AML-193 (cell line): ENCODE data around the gene EIF4G3.
A peak's percentile ranks its signal among the peaks of the same experiment; 100 is the strongest.
"Not testable (repeated sequence)": the region's sequence is repeated elsewhere in the genome, so short reads cannot be mapped to it uniquely, and the experiment has no call there.

ENCODE experiments used
- DNase-seq, 2 experiments: peaks; one replicate each; lab custom pipeline; 2025; lab: John Stamatoyannopoulos, UW

The EIF4G3 gene, protein sequence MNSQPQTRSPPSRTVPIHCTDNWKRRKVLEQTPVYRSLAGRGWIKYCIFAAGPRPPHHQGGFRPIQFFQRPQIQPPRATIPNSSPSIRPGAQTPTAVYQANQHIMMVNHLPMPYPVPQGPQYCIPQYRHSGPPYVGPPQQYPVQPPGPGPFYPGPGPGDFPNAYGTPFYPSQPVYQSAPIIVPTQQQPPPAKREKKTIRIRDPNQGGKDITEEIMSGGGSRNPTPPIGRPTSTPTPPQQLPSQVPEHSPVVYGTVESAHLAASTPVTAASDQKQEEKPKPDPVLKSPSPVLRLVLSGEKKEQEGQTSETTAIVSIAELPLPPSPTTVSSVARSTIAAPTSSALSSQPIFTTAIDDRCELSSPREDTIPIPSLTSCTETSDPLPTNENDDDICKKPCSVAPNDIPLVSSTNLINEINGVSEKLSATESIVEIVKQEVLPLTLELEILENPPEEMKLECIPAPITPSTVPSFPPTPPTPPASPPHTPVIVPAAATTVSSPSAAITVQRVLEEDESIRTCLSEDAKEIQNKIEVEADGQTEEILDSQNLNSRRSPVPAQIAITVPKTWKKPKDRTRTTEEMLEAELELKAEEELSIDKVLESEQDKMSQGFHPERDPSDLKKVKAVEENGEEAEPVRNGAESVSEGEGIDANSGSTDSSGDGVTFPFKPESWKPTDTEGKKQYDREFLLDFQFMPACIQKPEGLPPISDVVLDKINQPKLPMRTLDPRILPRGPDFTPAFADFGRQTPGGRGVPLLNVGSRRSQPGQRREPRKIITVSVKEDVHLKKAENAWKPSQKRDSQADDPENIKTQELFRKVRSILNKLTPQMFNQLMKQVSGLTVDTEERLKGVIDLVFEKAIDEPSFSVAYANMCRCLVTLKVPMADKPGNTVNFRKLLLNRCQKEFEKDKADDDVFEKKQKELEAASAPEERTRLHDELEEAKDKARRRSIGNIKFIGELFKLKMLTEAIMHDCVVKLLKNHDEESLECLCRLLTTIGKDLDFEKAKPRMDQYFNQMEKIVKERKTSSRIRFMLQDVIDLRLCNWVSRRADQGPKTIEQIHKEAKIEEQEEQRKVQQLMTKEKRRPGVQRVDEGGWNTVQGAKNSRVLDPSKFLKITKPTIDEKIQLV (N-terminal part only)

DNA sequence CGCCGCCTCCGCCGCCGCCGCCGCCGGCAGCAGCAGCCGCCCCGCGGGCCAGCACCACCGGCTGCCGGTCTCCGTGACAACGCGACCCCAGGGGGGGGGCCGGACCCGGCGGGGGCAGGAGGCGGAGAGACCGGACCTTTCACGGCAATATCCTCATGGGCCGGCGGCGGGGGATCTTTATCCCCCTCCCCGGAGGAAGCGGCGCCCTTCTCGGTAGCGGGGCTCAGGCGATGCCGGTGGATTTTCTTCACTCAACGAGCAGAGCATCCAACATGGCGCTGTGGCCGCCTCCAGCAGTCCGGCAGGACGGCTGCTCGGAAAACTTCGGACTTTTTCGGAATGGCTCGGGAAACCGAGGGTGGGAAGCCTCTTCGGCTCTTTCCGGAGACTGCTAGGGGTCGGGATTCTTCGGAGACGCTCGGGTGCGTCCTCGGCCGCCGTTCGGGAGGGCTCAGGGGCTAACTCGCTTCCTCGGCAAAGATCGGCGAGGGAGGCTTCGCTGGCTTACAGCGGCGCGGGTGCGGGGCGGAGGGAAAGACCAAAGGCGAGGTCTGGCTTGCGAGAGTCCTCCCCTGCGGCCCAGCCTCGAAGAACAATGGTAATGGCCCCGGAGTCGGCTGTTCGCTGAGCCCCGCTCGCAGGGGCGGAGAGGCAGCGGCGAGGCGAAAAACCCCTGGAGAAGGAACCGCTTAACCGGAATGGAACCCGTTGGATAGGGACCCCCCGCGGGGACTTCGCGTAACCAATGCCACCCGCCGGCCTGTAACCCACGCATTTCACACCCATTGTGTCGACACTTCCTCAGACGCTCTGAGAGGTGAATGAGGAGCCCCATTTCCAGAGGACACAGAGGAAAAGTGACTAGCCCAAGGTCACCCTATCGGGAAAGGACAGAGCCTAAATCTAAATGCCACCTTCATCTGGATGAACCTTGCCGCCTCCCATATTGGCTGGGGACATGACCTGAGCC lies at the start of gene EIF4G3:
Gene EIF4G3, minus strand, starts transcription at position 312 of the 970 bp plus-strand sequence. CDS start 174,155 bp downstream, outside the sequence.
- DNase-seq, result peak; percentile 91 to 92

DNA sequence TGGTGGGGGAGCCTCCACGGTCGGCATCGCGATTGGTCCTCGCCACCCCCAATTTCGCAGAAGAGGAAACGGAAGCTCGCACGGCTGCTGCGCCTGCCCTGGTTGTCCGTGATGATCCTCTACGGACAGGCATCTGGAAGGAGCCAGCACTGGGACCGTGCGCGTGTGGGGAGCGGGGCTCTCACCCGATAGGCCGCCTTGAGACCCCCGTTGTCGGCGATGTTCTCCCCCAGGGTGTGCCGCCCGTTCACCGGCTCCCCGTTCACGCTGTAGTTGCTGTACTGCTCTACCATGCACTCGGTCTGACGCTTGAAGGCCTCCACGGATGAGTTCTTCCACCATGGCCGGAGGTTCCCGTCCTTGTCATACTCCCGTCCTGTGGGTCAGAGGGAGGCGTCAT lies 48.4 kb upstream of the EIF4G3 start:
- DNase-seq, result no peak

DNA sequence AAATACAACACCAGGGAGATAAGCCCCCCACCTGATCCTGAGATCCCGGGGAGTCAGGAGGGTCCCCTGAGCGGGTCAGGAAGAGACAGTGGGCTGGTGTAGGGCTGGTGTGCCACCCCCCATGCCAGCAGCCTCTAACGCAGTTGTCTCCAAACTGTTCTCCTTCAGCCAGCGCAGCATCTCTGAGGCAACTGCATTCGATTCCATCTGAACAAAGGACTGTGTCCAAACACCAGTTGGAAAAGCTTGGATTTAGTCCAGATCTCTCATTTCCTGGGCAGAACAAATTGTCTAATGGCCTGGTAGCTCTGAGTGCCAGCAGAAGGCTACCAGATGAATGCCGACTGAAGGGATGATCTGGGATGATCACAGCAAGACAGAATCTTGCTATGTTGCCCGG lies 44.1 kb upstream of the EIF4G3 start:
- no peak for DNase-seq

DNA sequence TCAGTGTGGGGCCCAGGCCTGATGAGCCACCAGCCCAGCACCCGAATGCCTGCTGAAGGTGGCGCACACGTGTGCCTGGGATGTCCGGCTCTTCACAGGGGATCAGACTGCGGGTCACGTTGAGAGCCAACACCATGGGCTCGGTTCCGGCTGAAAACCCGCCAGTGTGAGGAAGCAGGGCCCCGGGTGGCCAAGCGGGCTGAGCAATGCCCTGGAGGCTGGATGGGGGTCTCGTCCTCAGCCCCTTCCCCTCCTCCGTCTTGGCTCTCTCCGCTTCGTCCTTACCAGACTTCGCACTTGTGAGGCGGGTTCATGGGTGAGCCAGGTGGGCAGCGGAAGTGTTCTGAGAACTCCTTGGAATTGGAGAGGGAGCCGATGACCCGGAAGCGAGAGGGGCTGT lies 43.0 kb upstream of the EIF4G3 start:
- DNase-seq, result no peak

DNA sequence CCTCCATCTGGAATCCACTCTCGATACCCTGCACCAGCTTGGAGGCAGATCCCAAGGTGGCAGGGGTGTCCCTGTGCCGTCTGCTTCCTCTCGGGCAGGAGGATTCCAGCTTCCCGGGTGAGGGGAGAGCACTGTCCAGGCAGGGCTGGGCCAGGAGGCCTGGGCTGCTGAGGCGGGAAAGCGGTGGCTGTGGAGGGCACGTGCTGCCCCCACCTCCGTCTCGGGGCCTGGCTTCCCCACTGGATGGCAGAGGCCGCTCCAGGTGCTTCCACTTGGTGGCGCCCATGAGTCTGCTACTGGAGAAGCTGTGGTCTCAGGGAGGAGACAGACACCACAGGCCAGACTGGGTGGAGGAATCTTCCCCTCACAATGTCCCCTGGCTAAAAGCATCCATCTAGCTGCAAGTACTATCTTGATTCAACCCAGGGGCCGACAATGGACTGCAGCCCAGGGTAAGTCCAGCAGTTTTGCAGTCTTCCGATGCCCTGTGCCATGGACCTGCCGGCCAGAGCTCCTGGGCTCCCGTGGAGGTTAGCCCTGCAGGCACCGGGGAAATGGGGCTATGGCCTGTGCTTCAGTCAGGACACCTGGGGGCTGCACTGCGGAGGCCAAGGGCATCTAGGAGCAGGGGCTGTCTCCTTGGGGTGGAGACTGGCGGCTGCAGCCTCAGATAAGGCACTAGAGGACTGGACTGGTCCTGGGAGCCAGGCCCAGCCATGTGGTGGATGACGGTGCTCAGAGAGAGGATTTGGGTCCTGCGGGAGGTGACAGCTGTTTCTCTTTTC lies 41.3 kb upstream of the EIF4G3 start:
- peak; percentile 21 to 37 for DNase-seq

DNA sequence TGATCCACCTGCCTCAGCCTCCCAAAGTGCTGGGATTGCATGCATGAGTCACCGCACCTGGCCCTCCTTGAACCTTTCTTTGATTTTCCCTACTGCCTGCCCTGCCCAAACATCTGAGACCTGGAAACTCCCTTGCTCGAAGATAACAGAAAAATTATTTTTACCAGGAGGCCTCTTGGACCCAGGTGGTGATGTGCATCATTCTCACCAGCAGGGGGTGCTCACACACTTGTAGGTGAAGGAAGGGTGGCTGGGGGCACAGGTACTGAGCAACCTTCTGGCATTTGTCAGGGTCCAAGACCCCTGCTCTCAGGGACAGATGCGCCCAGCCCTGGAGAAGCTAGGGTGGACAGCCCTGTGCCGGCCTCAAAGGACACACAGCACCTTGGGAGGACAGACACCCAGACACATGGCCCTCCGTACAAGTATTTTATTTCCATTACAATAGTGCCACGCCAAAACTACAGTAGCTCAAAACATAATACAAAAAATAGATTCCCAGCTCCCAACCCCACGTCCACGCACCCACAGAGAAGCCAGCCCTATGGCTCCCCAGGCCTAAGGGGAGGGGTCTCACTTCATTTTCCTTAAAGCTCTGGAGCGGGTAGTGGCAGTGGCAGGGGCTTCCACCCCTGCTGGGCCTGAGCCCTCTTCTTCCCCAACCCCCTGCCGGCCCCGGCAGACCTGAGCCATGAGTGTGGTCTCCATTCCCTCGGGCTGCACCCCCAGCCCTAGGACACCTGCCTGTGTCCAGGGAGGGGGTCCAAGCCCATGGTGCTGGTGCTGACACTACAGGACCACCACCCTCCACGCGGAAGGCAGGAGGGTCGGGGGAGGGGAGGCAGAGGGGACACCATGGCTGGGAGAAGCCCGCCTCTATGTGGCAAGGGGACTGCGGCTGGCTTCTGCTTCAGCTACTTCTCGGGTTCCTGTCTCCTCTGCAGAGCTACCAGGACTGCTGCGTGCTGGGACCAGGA lies 40.4 kb upstream of the EIF4G3 start:
- DNase-seq, result peak in 1 of 2 experiments; percentile 7

DNA sequence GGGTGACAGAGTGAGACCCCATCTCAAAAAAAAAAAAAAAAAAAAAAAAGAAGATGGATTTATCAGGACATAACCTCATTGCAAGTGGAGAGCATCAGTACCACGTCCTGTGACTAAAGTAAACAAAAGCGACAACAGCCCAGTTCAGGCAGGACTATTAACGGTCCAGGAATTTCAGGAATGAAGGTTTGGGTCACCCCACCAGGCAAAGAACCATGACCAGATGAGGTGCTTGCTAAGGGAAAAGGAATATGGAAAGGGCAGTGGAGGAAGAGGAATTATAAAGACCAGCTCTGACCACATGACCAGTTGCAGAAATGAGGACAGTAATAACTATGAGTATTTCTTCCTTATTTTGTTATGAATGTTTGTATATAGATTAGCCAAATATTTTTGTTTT lies 35.4 kb upstream of the EIF4G3 start:
- no peak for DNase-seq

DNA sequence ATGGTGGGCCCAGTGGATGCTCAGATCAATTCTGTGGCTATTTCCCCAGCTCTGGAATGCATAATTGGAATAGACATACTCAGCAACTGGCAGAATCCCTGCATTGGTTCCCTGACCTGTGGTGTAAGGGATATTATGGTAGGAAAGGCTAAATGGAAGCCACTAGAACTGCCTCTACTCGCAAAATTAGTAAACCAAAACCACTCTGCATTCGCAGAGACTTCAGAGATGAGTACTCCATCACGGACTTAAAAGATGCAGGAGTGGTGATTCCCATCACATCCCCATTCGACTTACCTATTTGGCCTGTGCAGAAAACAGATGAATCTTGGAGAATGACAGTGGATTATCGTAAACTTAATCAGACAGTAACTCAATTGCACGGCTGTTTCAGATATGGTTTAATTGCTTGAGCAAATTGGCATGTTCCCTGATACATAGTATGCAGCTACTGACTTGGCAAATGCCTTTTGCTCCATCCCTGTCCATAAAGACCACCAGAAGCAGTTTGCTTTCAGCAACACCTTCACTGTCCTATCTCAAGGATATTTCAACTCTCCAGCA lies 31.5 kb upstream of the EIF4G3 start:
- DNase-seq, result not testable (repeated sequence)

DNA sequence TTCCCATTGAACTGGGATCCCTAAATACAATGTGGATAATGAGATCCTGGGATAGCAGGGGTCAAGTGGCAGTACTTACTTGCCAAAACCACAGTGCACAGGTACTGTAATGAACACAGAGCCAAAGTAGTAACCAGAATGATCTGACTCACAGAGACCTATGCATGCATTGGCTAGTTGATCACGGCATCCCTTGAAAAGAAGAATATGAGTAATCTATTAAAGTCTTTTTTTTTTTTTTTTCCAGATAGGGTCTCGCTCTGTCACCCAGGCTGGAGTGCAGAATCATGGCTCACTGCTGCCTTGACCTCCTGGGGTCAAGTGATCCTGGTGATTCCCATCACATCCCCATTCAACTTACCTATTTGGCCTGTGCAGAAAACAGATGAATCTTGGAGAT lies 29.4 kb upstream of the EIF4G3 start:
- no peak for DNase-seq

DNA sequence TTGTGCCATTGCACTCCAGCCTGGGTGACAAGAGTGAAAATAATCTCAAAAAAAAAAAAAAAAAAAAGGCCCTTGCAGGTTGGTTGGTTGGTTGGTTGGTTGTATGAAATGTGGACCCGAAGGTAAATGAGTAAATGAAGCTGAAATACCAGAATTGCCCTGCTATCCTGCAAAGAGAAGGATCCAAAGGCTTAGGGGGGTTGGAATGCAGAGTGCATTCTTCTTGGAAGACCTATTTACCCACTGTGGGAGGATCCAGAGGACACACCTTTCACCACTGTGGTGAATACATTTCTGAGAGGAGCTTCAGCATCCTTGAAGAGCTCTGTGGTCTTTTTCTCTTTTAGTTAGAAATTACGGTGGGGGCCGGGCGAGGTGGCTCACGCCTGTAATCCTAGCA lies 28.7 kb upstream of the EIF4G3 start:
- DNase-seq, result no peak

DNA sequence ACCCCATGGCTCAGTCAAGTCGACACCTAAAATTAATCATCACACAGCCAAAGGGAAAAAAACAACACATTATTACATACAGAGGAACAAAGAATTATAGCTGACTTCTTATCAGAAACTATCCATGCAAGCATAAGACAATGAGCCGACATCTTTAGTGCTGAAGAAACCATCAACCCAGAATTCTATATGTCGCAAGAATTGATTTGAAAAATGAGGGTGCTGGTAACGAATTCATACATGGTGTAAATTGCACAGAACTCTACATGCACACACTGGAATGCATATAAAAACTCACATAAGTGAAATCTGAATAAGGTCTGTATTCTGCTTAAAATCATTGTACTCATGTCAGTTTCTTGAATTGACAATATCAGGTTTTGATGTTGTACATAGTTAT lies 25.0 kb upstream of the EIF4G3 start:
- no peak for DNase-seq

DNA sequence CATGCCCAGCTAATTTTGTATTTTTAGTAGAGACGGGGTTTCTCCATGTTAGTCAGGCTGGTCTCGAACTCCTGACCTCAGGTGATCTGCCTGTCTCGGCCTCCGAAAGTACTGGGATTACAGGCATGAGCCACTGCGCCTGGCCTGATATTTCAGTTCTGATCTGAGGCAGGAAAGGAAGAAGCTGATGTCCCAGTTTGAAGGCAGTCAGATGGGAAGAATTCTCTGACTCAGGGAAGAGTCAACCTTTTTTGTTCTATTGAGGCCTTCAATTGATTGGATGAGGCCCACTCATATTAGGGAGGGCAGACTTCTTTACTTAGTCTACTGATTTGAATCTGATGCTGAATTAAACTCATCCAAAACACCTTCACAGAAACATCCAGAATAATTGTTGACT lies 24.5 kb upstream of the EIF4G3 start:
- DNase-seq, result not testable (repeated sequence)

DNA sequence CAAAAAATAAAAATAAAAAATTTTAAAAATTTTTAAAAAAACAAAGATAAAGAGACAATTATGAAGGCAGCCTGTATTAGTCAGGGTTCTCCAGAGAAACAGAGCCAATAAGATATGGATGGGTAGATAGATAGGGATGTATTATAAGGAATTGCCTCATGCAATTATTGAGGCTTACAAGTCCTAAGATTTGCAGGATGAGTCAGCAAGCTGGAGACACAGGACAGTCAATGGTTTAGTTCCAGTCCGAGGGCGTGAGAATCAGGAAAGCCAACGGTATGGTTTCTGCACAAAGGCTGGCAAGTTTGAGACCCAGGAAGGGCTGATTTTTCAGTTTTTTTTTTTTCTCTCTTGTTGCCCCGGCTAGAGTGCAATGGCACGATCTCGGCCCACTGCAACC lies 24.1 kb upstream of the EIF4G3 start:
- no peak for DNase-seq

DNA sequence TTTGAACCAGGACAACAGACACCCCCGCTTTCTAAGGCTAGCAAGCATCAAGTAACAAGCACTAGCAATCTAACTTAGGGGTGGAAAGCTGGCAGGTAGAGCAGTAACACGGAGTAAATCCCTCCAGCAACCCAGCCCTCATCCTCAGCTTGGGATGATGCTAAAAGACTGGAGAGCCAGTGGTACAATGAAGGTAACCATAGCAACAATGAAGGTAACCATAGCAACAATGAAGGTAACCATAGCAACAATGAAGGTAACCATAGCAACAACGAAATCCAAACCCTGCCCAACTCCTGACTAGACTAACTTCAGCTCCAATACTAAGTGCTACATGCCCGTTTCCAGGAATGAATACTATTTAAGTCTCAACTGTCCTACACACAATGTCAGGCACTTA lies 22.2 kb upstream of the EIF4G3 start:
- no peak for DNase-seq

DNA sequence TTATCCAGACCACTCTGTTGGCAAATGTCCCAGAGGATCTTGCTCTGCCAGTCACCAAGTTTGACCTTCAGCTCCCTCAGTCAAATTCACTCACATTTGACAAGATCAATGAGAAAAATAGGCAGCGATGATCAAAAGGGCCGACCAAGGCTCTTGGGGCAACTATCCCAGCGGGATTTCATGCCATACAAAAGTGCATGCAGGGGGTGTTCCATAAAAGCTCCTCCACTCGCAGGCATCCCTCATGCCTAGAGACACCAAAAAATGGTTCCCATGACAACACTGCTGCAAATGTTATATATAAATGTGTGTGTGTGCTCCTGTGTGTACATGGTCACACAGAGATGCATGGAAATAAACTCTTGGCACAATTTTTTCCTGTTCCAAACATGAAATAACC lies 16.2 kb upstream of the EIF4G3 start:
- no peak for DNase-seq

DNA sequence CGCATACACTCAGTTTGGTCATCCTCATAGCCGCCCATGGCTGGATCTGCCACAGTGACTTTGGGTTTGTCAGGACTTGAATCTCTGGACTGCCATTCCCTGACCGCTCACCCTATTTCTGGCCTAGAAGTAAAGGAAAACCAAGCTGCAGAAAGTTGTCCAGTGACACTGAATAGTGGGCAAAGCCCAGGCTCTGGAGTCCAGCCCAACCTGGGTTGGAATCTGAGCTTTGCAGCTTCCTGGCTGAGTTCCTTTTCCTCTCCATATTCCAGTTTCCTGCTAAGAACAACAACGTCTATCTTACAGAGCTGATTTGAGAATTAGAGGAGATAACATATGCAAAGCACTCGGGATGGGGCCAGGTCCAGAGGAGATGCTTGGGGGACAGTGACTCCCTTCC lies 15.6 kb upstream of the EIF4G3 start:
- no peak for DNase-seq

DNA sequence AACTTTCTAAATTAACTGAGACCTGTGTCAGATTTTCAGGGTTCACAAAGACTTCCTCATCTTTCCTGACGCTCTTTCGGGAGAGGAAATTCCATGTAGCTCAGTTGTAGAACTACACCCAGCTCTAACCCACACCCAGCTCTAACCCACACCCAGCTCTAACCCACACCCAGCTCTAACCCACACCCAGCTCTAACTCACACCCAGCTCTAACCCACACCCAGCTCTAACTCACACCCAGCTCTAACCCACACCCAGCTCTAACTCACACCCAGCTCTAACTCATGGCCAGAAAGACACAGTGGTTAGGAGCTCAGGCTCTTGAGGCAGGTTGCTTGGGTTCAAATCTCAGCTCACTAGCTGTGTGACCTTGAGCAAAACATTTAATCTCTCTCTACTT lies 14.1 kb upstream of the EIF4G3 start:
- not testable (repeated sequence) for DNase-seq

DNA sequence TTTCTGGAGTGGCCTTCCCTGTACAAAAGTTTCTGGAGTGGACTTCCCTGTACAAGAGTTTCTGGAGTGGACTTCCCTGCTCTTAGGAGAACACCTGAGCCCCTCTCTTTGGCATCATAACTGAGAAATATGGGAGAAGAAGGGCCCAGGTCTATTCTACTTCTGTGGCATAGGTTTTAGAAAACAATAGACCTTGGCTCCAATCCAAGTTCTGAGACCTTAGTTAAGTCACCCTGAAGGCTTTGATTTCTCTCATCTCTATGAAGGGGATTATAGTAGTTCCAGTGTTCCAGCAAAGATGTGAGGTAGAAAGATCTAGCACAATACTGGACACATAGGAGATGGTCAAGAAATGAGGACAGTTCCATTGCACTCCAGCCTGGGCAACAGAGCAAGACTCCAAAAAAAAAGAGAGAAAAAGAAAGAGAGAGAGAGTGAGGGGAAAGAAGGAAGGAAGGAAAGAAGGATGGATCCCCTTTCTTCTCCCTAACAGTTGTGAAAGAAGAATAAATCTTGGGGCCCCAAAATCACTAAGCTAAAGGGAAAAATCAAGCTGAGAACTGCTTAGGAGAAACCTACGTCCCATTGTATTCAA lies 13.3 kb upstream of the EIF4G3 start:
- no peak for DNase-seq

DNA sequence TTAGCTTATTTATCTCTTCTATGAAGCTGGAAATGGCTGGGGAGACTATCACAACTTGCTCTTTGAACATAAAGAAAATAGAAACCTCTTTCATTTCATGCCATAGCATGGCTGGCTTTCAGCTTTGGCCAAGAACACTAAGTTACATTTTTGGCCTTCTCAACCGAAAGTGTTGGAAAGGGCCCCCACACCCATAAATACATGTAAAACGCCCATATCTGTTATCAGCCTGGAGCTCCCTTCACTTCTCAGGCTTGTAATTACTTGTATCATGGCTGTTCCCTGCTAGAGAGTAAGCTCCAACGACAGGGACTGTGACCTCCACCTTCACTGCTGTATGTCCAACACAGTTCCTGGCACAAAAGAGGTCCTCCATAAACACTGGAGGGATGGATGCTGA lies 12.7 kb upstream of the EIF4G3 start:
- no peak for DNase-seq
